Astrocyte (in vitro differentiated cells and primary cell): ENCODE data around the gene ITGB2. TPM values are rescaled to one million over a fixed set of nuclear protein-coding genes. Genes with fewer than 3 reads are reported as not detected.

ENCODE experiments used
- DNase-seq: peaks from one replicate; pipeline ENCODE4 v3.0.0-alpha.2; 2010; ENCODE audit warnings: low read depth
- FAIRE-seq: peaks from 2 replicates; lab custom pipeline; 2011; peaks lifted over from hg19 to GRCh38; lab: Jason Lieb, UNC
- H2AFZ ChIP-seq: 2 replicates; pipeline ENCODE4 v1.6.0; 2012; ENCODE audit warnings: low read depth, low read length, inconsistent platforms
- H3K27ac ChIP-seq: 2 replicates; pipeline ENCODE4 v1.5.1; 2011; ENCODE audit warnings: low read depth, low read length, inconsistent platforms
- H3K27me3 ChIP-seq: 2 replicates; pipeline ENCODE4 v1.6.0; 2011; ENCODE audit warnings: low read length, inconsistent platforms; ENCODE audit not compliant: insufficient read depth
- H3K36me3 ChIP-seq: 2 replicates; pipeline ENCODE4 v1.5.1; 2011; ENCODE audit warnings: low read length, inconsistent platforms; ENCODE audit not compliant: insufficient read depth
- H3K4me1 ChIP-seq: 2 replicates; pipeline ENCODE4 v1.5.1; 2011; ENCODE audit warnings: low read length, inconsistent platforms; ENCODE audit not compliant: insufficient read depth
- H3K4me2 ChIP-seq: 2 replicates; pipeline ENCODE4 v1.6.0; 2012; ENCODE audit warnings: low read length, inconsistent platforms
- H3K4me3 ChIP-seq: 2 replicates; pipeline ENCODE4 v1.5.1; 2011; ENCODE audit warnings: low read depth, mild to moderate bottlenecking, low read length, inconsistent platforms; ENCODE audit not compliant: insufficient read depth
- H3K79me2 ChIP-seq: 2 replicates; pipeline ENCODE4 v1.6.0; 2012; ENCODE audit warnings: mild to moderate bottlenecking, low read length, inconsistent platforms; ENCODE audit not compliant: insufficient read depth
- H3K9ac ChIP-seq: 2 replicates; pipeline ENCODE4 v1.6.0; 2012; ENCODE audit warnings: mild to moderate bottlenecking, low read length, inconsistent platforms
- H3K9me3 ChIP-seq: 2 replicates; pipeline ENCODE4 v1.5.1; 2012; ENCODE audit warnings: low read depth, mild to moderate bottlenecking, low read length, inconsistent platforms; ENCODE audit not compliant: insufficient read depth
- H4K20me1 ChIP-seq: 2 replicates; pipeline ENCODE4 v1.6.0; 2012; ENCODE audit warnings: low read length, inconsistent platforms; ENCODE audit not compliant: insufficient read depth
- H3K27ac Mint-ChIP-seq: one replicate; pipeline ENCODE4 v1.8.0; 2021; ENCODE audit warnings: mild to moderate bottlenecking, mixed read lengths; ENCODE audit not compliant: unreplicated experiment
- H3K27me3 Mint-ChIP-seq: one replicate; pipeline ENCODE4 v1.8.0; 2021; ENCODE audit warnings: low read depth, mixed read lengths; ENCODE audit not compliant: unreplicated experiment
- H3K36me3 Mint-ChIP-seq: one replicate; pipeline ENCODE4 v1.8.0; 2021; ENCODE audit warnings: low read depth, mixed read lengths; ENCODE audit not compliant: unreplicated experiment
- H3K4me1 Mint-ChIP-seq: one replicate; pipeline ENCODE4 v1.8.0; 2021; ENCODE audit warnings: low read depth, mixed read lengths; ENCODE audit not compliant: unreplicated experiment
- H3K4me3 Mint-ChIP-seq: one replicate; pipeline ENCODE4 v1.8.0; 2021; ENCODE audit warnings: mild to moderate bottlenecking, moderate library complexity, mixed read lengths; ENCODE audit not compliant: unreplicated experiment
- H3K9me3 Mint-ChIP-seq: one replicate; pipeline ENCODE4 v1.8.0; 2021; ENCODE audit warnings: mild to moderate bottlenecking, mixed read lengths; ENCODE audit not compliant: unreplicated experiment
- EZH2 ChIP-seq: IDR thresholded peaks from 2 replicates; pipeline ENCODE4 v1.6.1; 2012; ENCODE audit warnings: mild to moderate bottlenecking, low read length, inconsistent platforms; ENCODE audit not compliant: insufficient read depth
- total RNA-seq: library from RNA; stranded (reverse); gene quantifications from 2 replicates; pipeline ENCODE4 v1.2.1, GENCODE V29; 2021
- TF ChIP-seq, protein P1 (sequence below): IDR thresholded peaks from 2 replicates; pipeline ENCODE4 v1.5.1; 2011; ENCODE audit warnings: low read depth, mild to moderate bottlenecking, inconsistent platforms, low read length, moderate library complexity; ENCODE audit not compliant: insufficient read depth

ITGB2 gene
- total RNA-seq, 1 donor from 2014 or later = 0.61 TPM

DNA sequence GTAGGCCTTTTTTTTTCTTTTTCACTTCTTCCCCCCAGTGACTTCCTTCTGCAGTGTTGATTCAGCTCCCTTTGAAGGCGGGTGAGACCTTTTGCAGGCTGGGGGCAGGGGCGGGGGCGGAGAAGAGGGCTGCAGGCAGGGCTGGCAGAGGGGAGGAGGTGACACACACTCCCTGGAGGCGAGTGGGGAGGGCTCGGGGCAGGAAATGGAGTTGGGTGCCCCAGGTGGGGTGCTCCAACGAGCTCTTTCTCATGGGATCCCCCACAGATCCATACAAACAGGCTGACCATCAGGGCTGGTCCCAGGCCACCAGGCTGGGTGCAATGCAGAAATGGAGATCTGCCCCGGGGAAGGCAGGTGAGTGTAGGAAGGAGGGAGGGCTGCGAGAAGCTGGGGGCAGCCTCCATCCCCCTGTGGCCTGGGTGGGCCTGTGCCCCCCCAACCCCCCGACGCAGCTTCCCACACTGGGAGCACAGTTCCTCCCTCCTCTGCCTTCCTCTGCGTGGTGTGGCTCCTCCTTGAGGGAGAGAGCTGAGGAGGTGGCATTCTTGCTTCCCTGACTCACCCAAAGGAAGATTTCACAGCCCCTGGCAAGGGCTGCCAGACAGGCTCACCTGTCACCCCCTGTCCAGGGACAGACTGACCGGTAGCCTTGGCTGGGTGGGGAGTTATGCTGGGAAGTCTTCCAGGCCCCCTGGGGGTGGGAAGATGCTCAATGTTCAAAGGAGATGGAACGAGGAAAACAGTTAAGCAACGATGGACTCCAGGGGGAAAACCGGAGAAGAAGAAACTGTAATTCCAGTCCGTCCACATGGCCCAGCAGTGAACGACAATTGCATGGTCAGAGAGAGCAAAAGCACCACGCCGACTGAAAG is 7.1 kb upstream of the ITGB2 start:
- H3K36me3 ChIP-seq = no peaks in the 10 kb centered on the region
- Mint-ChIP-seq H3K9me3 (no peaks in the 10 kb centered on the region), H3K4me3 (peak overlapping the region; percentile 28), H3K27me3 (peaks cover 55% of the 10 kb centered on the region), H3K4me1 (peaks cover 22% of the 10 kb centered on the region), H3K36me3 (no peaks in the 10 kb centered on the region), H3K27ac (peak overlapping the region; percentile 95)
- peak overlapping the region; percentile 57 for H3K9ac ChIP-seq
- peaks cover 38% of the 10 kb centered on the region for H3K27me3 ChIP-seq
- peak overlapping the region; percentile 83 for H3K4me2 ChIP-seq
- no peak overlapping the region for H2AFZ ChIP-seq
- peak overlapping the region; percentile 51 for H3K27ac ChIP-seq
- H3K79me2 ChIP-seq = no peaks in the 10 kb centered on the region
- peaks cover 41% of the 10 kb centered on the region for H3K4me1 ChIP-seq
- FAIRE-seq = peak; percentile 67
- H4K20me1 ChIP-seq = peaks cover 46% of the 10 kb centered on the region
- TF ChIP-seq, protein P1, sequence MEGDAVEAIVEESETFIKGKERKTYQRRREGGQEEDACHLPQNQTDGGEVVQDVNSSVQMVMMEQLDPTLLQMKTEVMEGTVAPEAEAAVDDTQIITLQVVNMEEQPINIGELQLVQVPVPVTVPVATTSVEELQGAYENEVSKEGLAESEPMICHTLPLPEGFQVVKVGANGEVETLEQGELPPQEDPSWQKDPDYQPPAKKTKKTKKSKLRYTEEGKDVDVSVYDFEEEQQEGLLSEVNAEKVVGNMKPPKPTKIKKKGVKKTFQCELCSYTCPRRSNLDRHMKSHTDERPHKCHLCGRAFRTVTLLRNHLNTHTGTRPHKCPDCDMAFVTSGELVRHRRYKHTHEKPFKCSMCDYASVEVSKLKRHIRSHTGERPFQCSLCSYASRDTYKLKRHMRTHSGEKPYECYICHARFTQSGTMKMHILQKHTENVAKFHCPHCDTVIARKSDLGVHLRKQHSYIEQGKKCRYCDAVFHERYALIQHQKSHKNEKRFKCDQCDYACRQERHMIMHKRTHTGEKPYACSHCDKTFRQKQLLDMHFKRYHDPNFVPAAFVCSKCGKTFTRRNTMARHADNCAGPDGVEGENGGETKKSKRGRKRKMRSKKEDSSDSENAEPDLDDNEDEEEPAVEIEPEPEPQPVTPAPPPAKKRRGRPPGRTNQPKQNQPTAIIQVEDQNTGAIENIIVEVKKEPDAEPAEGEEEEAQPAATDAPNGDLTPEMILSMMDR = no peak
- TF ChIP-seq EZH2 = no peak
- peak; percentile 55 for DNase-seq
- H3K4me3 ChIP-seq = no peak overlapping the region
- H3K9me3 ChIP-seq = no peaks in the 10 kb centered on the region

DNA sequence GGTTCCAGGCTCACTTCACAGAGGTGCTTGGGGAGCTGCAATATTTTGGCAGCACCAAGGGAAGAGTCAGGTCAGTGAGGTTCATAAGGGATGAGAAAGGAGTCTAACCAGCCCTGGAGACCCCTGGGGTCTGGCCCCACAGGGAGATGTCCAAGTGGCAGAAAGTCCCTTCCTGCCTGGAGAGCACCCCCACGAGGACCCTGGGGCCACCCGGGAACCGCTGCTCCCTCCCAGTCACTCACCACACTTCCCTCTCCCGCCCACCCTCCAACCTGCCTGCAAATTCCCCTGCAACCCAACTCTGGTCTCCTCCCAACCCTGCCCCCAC is 6.5 kb upstream of the ITGB2 start:
- Mint-ChIP-seq H3K4me1 (peaks cover 22% of the 10 kb centered on the region), H3K9me3 (no peaks in the 10 kb centered on the region), H3K27me3 (peaks cover 60% of the 10 kb centered on the region), H3K4me3 (no peak overlapping the region), H3K36me3 (no peaks in the 10 kb centered on the region), H3K27ac (no peak overlapping the region)
- Histone ChIP-seq H3K79me2 (no peaks in the 10 kb centered on the region), H3K9me3 (no peaks in the 10 kb centered on the region), H3K9ac (peak overlapping the region; percentile 57), H3K4me2 (peak overlapping the region; percentile 83), H3K4me3 (no peak overlapping the region), H3K36me3 (no peaks in the 10 kb centered on the region), H3K27ac (no peak overlapping the region), H3K27me3 (peaks cover 44% of the 10 kb centered on the region), H4K20me1 (peaks cover 45% of the 10 kb centered on the region), H3K4me1 (peaks cover 41% of the 10 kb centered on the region), H2AFZ (no peak overlapping the region)
- no peak for TF ChIP-seq EZH2
- TF ChIP-seq, protein P1 = no peak
- FAIRE-seq (no peak), DNase-seq (no peak)
